ENCODE data around the gene ADAMTSL1.
"Not testable (repeated sequence)": the region's sequence is repeated elsewhere in the genome, so short reads cannot be mapped to it uniquely, and the experiment has no call there.

The ADAMTSL1 gene

GRCh38 chr9:18906656-18907395, 432.9 kb downstream of the ADAMTSL1 start:
- no peak for DNase-seq (ENCODE audit: low spot score)

- no peak for DNase-seq (ENCODE audit: low spot score)
Observed at GRCh38 chr9:18907927-18908625, 434.1 kb downstream of the ADAMTSL1 start.

- DNase-seq (ENCODE audit: low spot score) = no peak
Observed at GRCh38 chr9:18909140-18910018, 435.4 kb downstream of the ADAMTSL1 start.

GRCh38 chr9:18910435-18910834, 436.5 kb downstream of the ADAMTSL1 start:
- no peak for DNase-seq (ENCODE audit: low spot score)

- no peak for DNase-seq (ENCODE audit: low spot score)
Observed at GRCh38 chr9:18910916-18911315, 437.0 kb downstream of the ADAMTSL1 start.

- DNase-seq (ENCODE audit: low spot score) = no peak
Observed at GRCh38 chr9:18911714-18912342, 437.9 kb downstream of the ADAMTSL1 start.

- DNase-seq (ENCODE audit: low spot score) = no peak
Observed at GRCh38 chr9:18920141-18921084, 446.5 kb downstream of the ADAMTSL1 start.

- no peak for DNase-seq (ENCODE audit: low spot score)
Observed at GRCh38 chr9:18921366-18922075, 447.6 kb downstream of the ADAMTSL1 start.

- no peak for DNase-seq (ENCODE audit: low spot score)
Observed at GRCh38 chr9:18922161-18922885, 448.4 kb downstream of the ADAMTSL1 start.

- DNase-seq (ENCODE audit: low spot score) = no peak
Observed at GRCh38 chr9:18923167-18923566, 449.2 kb downstream of the ADAMTSL1 start.

GRCh38 chr9:18923671-18924430, 449.9 kb downstream of the ADAMTSL1 start:
- no peak for DNase-seq (ENCODE audit: low spot score)

GRCh38 chr9:18925880-18926279, 451.9 kb downstream of the ADAMTSL1 start:
- DNase-seq (ENCODE audit: low spot score) = no peak

GRCh38 chr9:18926513-18926912, 452.6 kb downstream of the ADAMTSL1 start:
- no peak for DNase-seq (ENCODE audit: low spot score)

- no peak for DNase-seq (ENCODE audit: low spot score)
Observed at GRCh38 chr9:18928711-18929110, 454.8 kb downstream of the ADAMTSL1 start.

GRCh38 chr9:18930611-18931010, 456.7 kb downstream of the ADAMTSL1 start:
- not testable (repeated sequence) for DNase-seq (ENCODE audit: low spot score)

GRCh38 chr9:18935541-18935940, 461.6 kb downstream of the ADAMTSL1 start:
- DNase-seq (ENCODE audit: low spot score) = no peak

- no peak for DNase-seq (ENCODE audit: low spot score)
Observed at GRCh38 chr9:18936094-18936871, 462.3 kb downstream of the ADAMTSL1 start.

- DNase-seq (ENCODE audit: low spot score) = no peak
Observed at GRCh38 chr9:18939943-18940342, 466.0 kb downstream of the ADAMTSL1 start.

All from LoVo (cell line).